IMR-90 (cell line): Measurements from ENCODE around the gene RFX4. TPM values are rescaled to one million over a fixed set of nuclear protein-coding genes. Genes with fewer than 3 reads are reported as not detected.

ENCODE experiments used
- ATAC-seq: fragments of 200-7000 bp; cut with Tn5 transposase; 2 replicates; pipeline ENCODE4 v1.9.1; 2020; ENCODE audit warnings: low read depth, mild to moderate bottlenecking, moderate library complexity
- BruUV-seq: library from RNA; stranded (reverse); fragments of 400-500 nt; replicated peaks from 2 replicates; lab custom pipeline; 2021; lab: Mats Ljungman, UMichigan
- CTCF ChIA-PET: fragments of 300-600 bp; formaldehyde crosslinking; extraction: SDS; loops from one replicate; lab custom pipeline; 2021; ENCODE audit warnings: antibody characterized with exemption; lab: Yijun Ruan, JAX
- POLR2A ChIA-PET: fragments of 300-600 bp; sonication (Branson Sonifier 250); formaldehyde crosslinking; loops from one replicate; lab custom pipeline; 2022; ENCODE audit warnings: antibody characterized with exemption; ENCODE audit not compliant: unreplicated experiment; lab: Charles Lee
- DNase-seq: peaks from one replicate; pipeline ENCODE4 v3.0.0; 2013
- H2AFZ ChIP-seq: replicated peaks from 2 replicates; pipeline ENCODE3; 2013; ENCODE audit warnings: low read length, mild to moderate bottlenecking; ENCODE audit not compliant: poor library complexity
- H2AK5ac ChIP-seq: 2 replicates; pipeline ENCODE4 v1.6.1; 2013; ENCODE audit warnings: low read depth, low read length, inconsistent platforms
- H2AK9ac ChIP-seq: replicated peaks from 2 replicates; pipeline ENCODE3; 2013; ENCODE audit warnings: mild to moderate bottlenecking, low read depth, low read length, moderate library complexity; ENCODE audit not compliant: poor library complexity
- H2BK120ac ChIP-seq: 2 replicates; pipeline ENCODE4 v1.6.1; 2013; ENCODE audit warnings: low read depth, low read length, inconsistent platforms
- H2BK15ac ChIP-seq: 3 replicates; pipeline ENCODE4 v1.6.1; 2013; ENCODE audit warnings: low read depth, low read length, inconsistent platforms
- H2BK20ac ChIP-seq: 2 replicates; pipeline ENCODE4 v1.6.1; 2013; ENCODE audit warnings: low read depth, mild to moderate bottlenecking, inconsistent platforms, low read length, moderate library complexity
- H2BK5ac ChIP-seq: 2 replicates; pipeline ENCODE4 v1.6.1; 2013; ENCODE audit warnings: mild to moderate bottlenecking, low read depth, low read length, inconsistent platforms; ENCODE audit not compliant: poor library complexity, severe bottlenecking
- H3K14ac ChIP-seq: replicated peaks from 2 replicates; pipeline ENCODE4 v1.6.1; 2013; ENCODE audit warnings: low read depth, low read length, inconsistent platforms
- H3K18ac ChIP-seq: 2 replicates; pipeline ENCODE4 v1.6.1; 2013; ENCODE audit warnings: low read depth, low read length, control low read depth
- H3K23ac ChIP-seq: 2 replicates; pipeline ENCODE4 v1.6.1; 2013; ENCODE audit warnings: low read depth, low read length, inconsistent platforms
- H3K27ac ChIP-seq: 2 replicates; pipeline ENCODE4 v1.5.1; 2013; ENCODE audit warnings: mild to moderate bottlenecking, control low read depth, low read length; ENCODE audit not compliant: insufficient read depth
- H3K27me3 ChIP-seq: 2 replicates; pipeline ENCODE4 v1.6.1; 2013; ENCODE audit warnings: low read length; ENCODE audit not compliant: control insufficient read depth, insufficient read depth
- H3K36me3 ChIP-seq: 2 replicates; pipeline ENCODE4 v1.6.1; 2013; ENCODE audit warnings: low read length, mixed read lengths; ENCODE audit not compliant: control insufficient read depth, insufficient read depth
- H3K4ac ChIP-seq: 2 replicates; pipeline ENCODE4 v1.6.1; 2013; ENCODE audit warnings: low read depth, low read length, inconsistent platforms
- H3K4me1 ChIP-seq: 2 replicates; pipeline ENCODE4 v1.6.1; 2013; ENCODE audit warnings: low read length, mixed read lengths; ENCODE audit not compliant: control insufficient read depth, insufficient read depth
- H3K4me2 ChIP-seq: 2 replicates; pipeline ENCODE4 v1.6.1; 2013; ENCODE audit warnings: low read depth, mild to moderate bottlenecking, control low read depth, low read length, moderate library complexity
- H3K4me3 ChIP-seq: 2 replicates; pipeline ENCODE4 v1.5.1; 2013; ENCODE audit warnings: low read depth, mild to moderate bottlenecking, control low read depth, low read length, moderate library complexity; ENCODE audit not compliant: insufficient read depth
- H3K56ac ChIP-seq: 2 replicates; pipeline ENCODE4 v1.6.1; 2013; ENCODE audit warnings: low read length, inconsistent platforms; ENCODE audit not compliant: insufficient read depth; ENCODE audit errors: extremely low read depth
- H3K79me1 ChIP-seq, 2 experiments: 2 replicates each; pipeline ENCODE4 v1.6.1; 2013; ENCODE audit warnings: low read length in 2 of 2, inconsistent platforms in 1 of 2, low read depth in 1 of 2
- H3K9ac ChIP-seq: 2 replicates; pipeline ENCODE4 v1.6.1; 2013; ENCODE audit warnings: low read depth, low read length, control low read depth
- H3K9me1 ChIP-seq: 2 replicates; pipeline ENCODE4 v1.6.1; 2013; ENCODE audit warnings: low read length, inconsistent platforms; ENCODE audit not compliant: insufficient read depth
- H3K9me3 ChIP-seq: 2 replicates; pipeline ENCODE4 v1.6.1; 2013; ENCODE audit warnings: low read length; ENCODE audit not compliant: control insufficient read depth, insufficient read depth
- H4K20me1 ChIP-seq: 2 replicates; pipeline ENCODE4 v1.6.1; 2013; ENCODE audit warnings: low read length, inconsistent platforms; ENCODE audit not compliant: insufficient read depth
- H4K5ac ChIP-seq: 2 replicates; pipeline ENCODE4 v1.6.1; 2013; ENCODE audit warnings: mild to moderate bottlenecking, low read depth, low read length, control low read depth
- H4K8ac ChIP-seq, 2 experiments: 2 replicates each; pipeline ENCODE4 v1.6.1; 2013; ENCODE audit warnings: low read depth in 2 of 2, low read length in 2 of 2, control low read depth in 1 of 2, inconsistent platforms in 1 of 2
- H4K91ac ChIP-seq: 2 replicates; pipeline ENCODE4 v1.6.1; 2013; ENCODE audit warnings: low read depth, low read length, inconsistent platforms; ENCODE audit not compliant: insufficient read depth
- CEBPB ChIP-seq: IDR thresholded peaks from 2 replicates; pipeline ENCODE4 v1.6.1; 2012; ENCODE audit warnings: low read depth, low read length, improper control_type of control experiment
- CHD1 ChIP-seq: IDR thresholded peaks from 2 replicates; pipeline ENCODE4 v1.6.1; 2012; ENCODE audit warnings: low read depth, low read length, improper control_type of control experiment
- MAFK ChIP-seq: IDR thresholded peaks from 2 replicates; pipeline ENCODE4 v1.6.1; 2012; ENCODE audit warnings: low read depth, low read length, improper control_type of control experiment
- MAZ ChIP-seq: IDR thresholded peaks from 2 replicates; pipeline ENCODE4 v1.6.1; 2012; ENCODE audit warnings: low read depth, mild to moderate bottlenecking, low read length, improper control_type of control experiment, moderate library complexity, borderline replicate concordance
- MXI1 ChIP-seq: IDR thresholded peaks from 2 replicates; pipeline ENCODE4 v1.6.1; 2012; ENCODE audit warnings: low read depth, mild to moderate bottlenecking, low read length, moderate library complexity, borderline replicate concordance
- NFE2L2 ChIP-seq: fragments of 150-350 bp; IDR thresholded peaks from 2 replicates; pipeline ENCODE4 v1.6.1; 2016; ENCODE audit warnings: low read depth, mild to moderate bottlenecking, low read length
- POLR2A ChIP-seq: IDR thresholded peaks from 2 replicates; pipeline ENCODE4 v1.6.1; 2012; ENCODE audit warnings: mild to moderate bottlenecking, low read depth, low read length
- RAD21 ChIP-seq: IDR thresholded peaks from 2 replicates; pipeline ENCODE4 v1.6.1; 2012; ENCODE audit warnings: low read length, improper control_type of control experiment
- RCOR1 ChIP-seq: IDR thresholded peaks from 2 replicates; pipeline ENCODE4 v1.6.1; 2012; ENCODE audit warnings: mild to moderate bottlenecking, low read length, improper control_type of control experiment; ENCODE audit not compliant: insufficient replicate concordance
- RFX5 ChIP-seq: IDR thresholded peaks from 2 replicates; pipeline ENCODE4 v1.8.0; 2012; ENCODE audit warnings: low read depth, mild to moderate bottlenecking, low read length, moderate library complexity
- SMC3 ChIP-seq: fragments of 150-350 bp; IDR thresholded peaks from 2 replicates; pipeline ENCODE4 v1.6.1; 2016; ENCODE audit warnings: low read depth, mild to moderate bottlenecking, antibody characterized with exemption, low read length, moderate library complexity
- WGBS, 2 experiments: methylation state at CpG; one replicate each; pipeline versions ENCODE4 v1.1.5 to v1.1.7; 2013; ENCODE audit warnings: missing lambda C conversion rate in 2 of 2; ENCODE audit not compliant: insufficient read length in 1 of 2; ENCODE audit errors: extremely low coverage in 2 of 2; 5-methylcytosine and 5-hydroxymethylcytosine counted together
- dilution Hi-C: fragments of 300-500 bp; cut with HindIII; formaldehyde crosslinking; loops from one replicate; pipeline ENCODE4 v1.14.3; 2018; ENCODE audit warnings: low sequenced_read_pairs; ENCODE audit not compliant: unreplicated experiment
- in situ Hi-C: fragments of 300-500 bp; cut with MboI; formaldehyde crosslinking; loops from 3 replicates; pipeline ENCODE4 v1.14.3; 2019; ENCODE audit warnings: low sequenced_read_pairs, inconsistent platforms, mixed read lengths
- intact Hi-C: fragments of 100-400 bp; cut with micrococcal nuclease; formaldehyde crosslinking; loops from 2 replicates; pipeline ENCODE4 v1.10.0; 2022
- polyA plus RNA-seq, 3 experiments: library from polyadenylated mRNA; depleted of rRNA; stranded (reverse); fragments of >200 nt; gene quantifications; 2 replicates each; pipeline ENCODE4 v1.2.3, GENCODE V29; 2012; ENCODE audit warnings: low replicate concordance in 1 of 3
- total RNA-seq: library from RNA; depleted of rRNA; stranded (reverse); fragments of >200 nt; gene quantifications from 2 replicates; pipeline ENCODE4 v1.2.3, GENCODE V29; 2012
- TF ChIP-seq, protein P1 (sequence below): fragments of 150-350 bp; IDR thresholded peaks from 2 replicates; pipeline ENCODE4 v1.6.1; 2016; ENCODE audit warnings: low read depth, mild to moderate bottlenecking, low read length, moderate library complexity, borderline replicate concordance

Gene RFX4
- total and polyA plus RNA-seq, 2 of the 4 experiments (the other 2 are of a cell fraction) = not detected

DNA sequence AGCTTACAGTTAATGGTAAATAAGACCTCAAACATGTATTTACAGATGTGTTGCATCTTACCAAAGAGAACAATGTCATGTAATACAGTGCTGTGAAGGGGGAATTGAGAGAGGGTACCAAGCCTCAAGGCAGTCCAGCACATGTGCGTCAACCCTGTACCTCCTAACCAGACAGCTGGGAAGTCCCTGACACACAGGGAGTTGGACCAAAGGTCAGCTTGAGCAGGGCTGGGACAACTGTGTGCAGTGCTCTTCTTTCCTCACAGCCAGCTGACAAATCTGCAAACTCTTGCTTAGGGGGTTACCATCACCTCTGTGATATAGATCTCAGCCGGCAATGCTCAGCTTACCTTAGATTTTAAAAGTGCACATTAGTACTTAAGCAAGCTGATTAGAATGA is 134.9 kb downstream of the RFX4 start:
- Histone ChIP-seq H3K9ac (no peak overlapping the region), H3K9me3 (no peaks in the 10 kb centered on the region), H3K4me3 (no peak overlapping the region), H3K18ac (no peak overlapping the region), H3K36me3 (no peaks in the 10 kb centered on the region), H3K4ac (no peak overlapping the region), H3K23ac (no peak overlapping the region), H2AK5ac (no peak overlapping the region), H4K91ac (no peak overlapping the region), H3K14ac (no peak overlapping the region), H4K5ac (no peak overlapping the region), H3K4me1 (no peaks in the 10 kb centered on the region), H2BK20ac (no peak overlapping the region), H2BK120ac (no peak overlapping the region), H3K79me1 (no peaks in the 10 kb centered on the region), H3K4me2 (no peak overlapping the region), H4K20me1 (no peaks in the 10 kb centered on the region), H3K9me1 (no peaks in the 10 kb centered on the region), H4K8ac (no peak overlapping the region), H3K27ac (no peak overlapping the region), H2AK9ac (no peak overlapping the region), H2BK5ac (no peak overlapping the region), H2BK15ac (no peak overlapping the region), H3K27me3 (peaks cover 4% of the 10 kb centered on the region), H2AFZ (no peak overlapping the region), H3K56ac (no peak overlapping the region)
- BruUV-seq = no TSS peak
- TF ChIP-seq NFE2L2 = no peak
- no peak for TF ChIP-seq SMC3
- TF ChIP-seq, protein P1, sequence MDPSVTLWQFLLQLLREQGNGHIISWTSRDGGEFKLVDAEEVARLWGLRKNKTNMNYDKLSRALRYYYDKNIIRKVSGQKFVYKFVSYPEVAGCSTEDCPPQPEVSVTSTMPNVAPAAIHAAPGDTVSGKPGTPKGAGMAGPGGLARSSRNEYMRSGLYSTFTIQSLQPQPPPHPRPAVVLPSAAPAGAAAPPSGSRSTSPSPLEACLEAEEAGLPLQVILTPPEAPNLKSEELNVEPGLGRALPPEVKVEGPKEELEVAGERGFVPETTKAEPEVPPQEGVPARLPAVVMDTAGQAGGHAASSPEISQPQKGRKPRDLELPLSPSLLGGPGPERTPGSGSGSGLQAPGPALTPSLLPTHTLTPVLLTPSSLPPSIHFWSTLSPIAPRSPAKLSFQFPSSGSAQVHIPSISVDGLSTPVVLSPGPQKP = no peak
- TF ChIP-seq RFX5 = no peak
- no peak for TF ChIP-seq RCOR1
- TF ChIP-seq RAD21 = no peak
- no peak for TF ChIP-seq MAFK
- no peak for TF ChIP-seq CHD1
- no peak for TF ChIP-seq POLR2A
- TF ChIP-seq CEBPB = no peak
- no peak for TF ChIP-seq MXI1
- TF ChIP-seq MAZ = no peak
- WGBS, 2 experiments = no CpG with 5 or more reads among the region's 2 CpGs
- ATAC-seq (no peak), DNase-seq (no peak)
- intact Hi-C loops (no loop called here), dilution Hi-C loops (no loop called here), in situ Hi-C loops (no loop called here)
- POLR2A ChIA-PET = no interaction called here
- CTCF ChIA-PET = no interaction called here
